Peyer's patch (tissue), 4 donors: ENCODE data around the gene MAT2A.

Experiments used
- CTCF ChIP-seq, 6 experiments: fragments of 450-650 bp in 4 of 6; fragments of 200-600 bp in 2 of 6; sonication (generic) in 1 of 6; IDR thresholded peaks; one replicate each; pipeline ENCODE4 v1.5.1; 2017 to 2019; ENCODE audit warnings: antibody characterized with exemption in 6 of 6, mild to moderate bottlenecking in 3 of 6, moderate library complexity in 1 of 6
- POLR2A ChIP-seq, 2 donors: fragments of 450-650 bp; IDR thresholded peaks; one replicate each; pipeline ENCODE4 v1.5.1; 2017; ENCODE audit warnings: antibody characterized with exemption in 2 of 2, mild to moderate bottlenecking in 2 of 2, moderate library complexity in 2 of 2

- TF ChIP-seq CTCF (IDR thresholded peaks at IDR 0.05) = no peak
- no peak for TF ChIP-seq POLR2A (IDR thresholded peaks at IDR 0.05)
Measured at GRCh38 chr2:85527787-85528186, 11.2 kb upstream of the MAT2A start.
